B cell (primary cell): ENCODE results near the gene SKIC8. TPM values are rescaled to one million over a fixed set of nuclear protein-coding genes. Genes with fewer than 3 reads are reported as not detected.

Source experiments
- ATAC-seq: fragments of 200-7000 bp; cut with Tn5 transposase; one replicate; pipeline ENCODE4 v1.10.0; 2021; ENCODE audit warnings: low read depth, mild to moderate bottlenecking, moderate number of reproducible peaks, moderate library complexity
- CTCF ChIA-PET: fragments of 350-600 bp; sonication (Branson Sonifier 250); formaldehyde crosslinking; loops from one replicate; lab custom pipeline; 2021; ENCODE audit warnings: antibody characterized with exemption, inconsistent platforms; lab: Charles Lee
- POLR2A ChIA-PET: fragments of 350-600 bp; sonication (Branson Sonifier 250); formaldehyde crosslinking; loops from one replicate; lab custom pipeline; 2021; ENCODE audit warnings: antibody characterized with exemption; lab: Charles Lee
- DNase-seq: peaks from one replicate; pipeline ENCODE4 v3.0.0; 2013
- H2AFZ ChIP-seq: 2 replicates; pipeline ENCODE4 v1.6.1; 2012; ENCODE audit warnings: mild to moderate bottlenecking, low read depth, low read length; ENCODE audit not compliant: insufficient read depth, poor library complexity, severe bottlenecking
- H3K27ac ChIP-seq, 2 donors: 1 replicate in 1 of 2; 2 replicates in 1 of 2; pipeline ENCODE4 v1.5.1; 2012 to 2013; ENCODE audit warnings: low read length in 2 of 2, mild to moderate bottlenecking in 2 of 2, moderate library complexity in 1 of 2
- H3K27me3 ChIP-seq, 4 experiments: fragments of 200-600 bp in 1 of 4; sonication (generic) in 1 of 4; replicated peaks in 1 of 4; 1 replicate in 2 of 4; 2 replicates in 2 of 4; pipeline versions ENCODE4 v1.6.1 to v1.7.0; 2013 to 2016; ENCODE audit warnings: low read length in 3 of 4, mild to moderate bottlenecking in 2 of 4, mixed read lengths in 1 of 4, moderate library complexity in 1 of 4; ENCODE audit not compliant: insufficient read depth in 4 of 4, control insufficient read depth in 3 of 4; ENCODE audit errors: control extremely low read depth in 1 of 4
- H3K36me3 ChIP-seq, 2 experiments: replicated peaks in 1 of 2; 1 replicate in 1 of 2; 2 replicates in 1 of 2; pipeline versions ENCODE4 v1.6.1 to v1.7.1; 2013; ENCODE audit warnings: low read length in 1 of 2; ENCODE audit not compliant: insufficient read depth in 2 of 2, control insufficient read depth in 1 of 2; ENCODE audit errors: control extremely low read depth in 1 of 2, extremely low read depth in 1 of 2
- H3K4me1 ChIP-seq, 2 donors: fragments of 200-600 bp in 1 of 2; sonication (generic) in 1 of 2; 1 replicate in 1 of 2; 2 replicates in 1 of 2; pipeline versions ENCODE4 v1.5.1 to v1.6.1; 2013 to 2017; ENCODE audit warnings: low read length in 2 of 2; ENCODE audit not compliant: control insufficient read depth in 2 of 2, insufficient read depth in 2 of 2
- H3K4me2 ChIP-seq: replicated peaks from 2 replicates; pipeline ENCODE3; 2012; ENCODE audit warnings: mild to moderate bottlenecking, low read depth, low read length; ENCODE audit not compliant: poor library complexity, severe bottlenecking
- H3K4me3 ChIP-seq, 5 experiments: fragments of 200-600 bp in 1 of 5; sonication (generic) in 1 of 5; 1 replicate in 3 of 5; 2 replicates in 2 of 5; pipeline versions ENCODE4 v1.5.1 to v1.7.0; 2011 to 2016; ENCODE audit warnings: low read length in 4 of 5, mild to moderate bottlenecking in 4 of 5, low read depth in 2 of 5, control low read depth in 1 of 5, moderate library complexity in 1 of 5; ENCODE audit not compliant: insufficient read depth in 1 of 5; ENCODE audit errors: control extremely low read depth in 1 of 5, extremely low read depth in 1 of 5
- H3K79me2 ChIP-seq: fragments of 200-600 bp; sonication (generic); one replicate; pipeline ENCODE4 v1.6.0; 2016; ENCODE audit warnings: low read length; ENCODE audit not compliant: control insufficient read depth, insufficient read depth
- H3K9ac ChIP-seq: fragments of 200-600 bp; sonication (generic); 2 replicates; pipeline ENCODE4 v1.6.1; 2017; ENCODE audit warnings: mild to moderate bottlenecking, low read length, moderate library complexity
- H3K9me3 ChIP-seq, 3 donors: one replicate each; pipeline versions ENCODE4 v1.6.1 to v1.7.1; 2013; ENCODE audit warnings: low read length in 2 of 3; ENCODE audit not compliant: control insufficient read depth in 2 of 3, insufficient read depth in 1 of 3; ENCODE audit errors: control extremely low read depth in 1 of 3
- H4K20me1 ChIP-seq: 2 replicates; pipeline ENCODE4 v1.6.0; 2012; ENCODE audit warnings: mild to moderate bottlenecking, low read length; ENCODE audit not compliant: insufficient read depth, control insufficient read depth, poor library complexity, severe bottlenecking
- H3K27ac Mint-ChIP-seq: one replicate; pipeline ENCODE4 v1.8.0; 2021; ENCODE audit warnings: mixed read lengths
- H3K27me3 Mint-ChIP-seq: one replicate; pipeline ENCODE4 v1.8.0; 2021; ENCODE audit warnings: mixed read lengths
- H3K4me1 Mint-ChIP-seq: one replicate; pipeline ENCODE4 v1.8.0; 2021; ENCODE audit warnings: mixed read lengths
- H3K4me3 Mint-ChIP-seq: one replicate; pipeline ENCODE4 v1.8.0; 2021; ENCODE audit warnings: mixed read lengths
- H3K9me3 Mint-ChIP-seq: one replicate; pipeline ENCODE4 v1.8.0; 2022; ENCODE audit warnings: mixed read lengths; ENCODE audit not compliant: insufficient read depth
- CTCF ChIP-seq: fragments of 200-600 bp; IDR thresholded peaks from one replicate; pipeline ENCODE4 v1.8.0; 2022; ENCODE audit warnings: antibody characterized with exemption, mild to moderate bottlenecking
- EZH2 ChIP-seq: IDR thresholded peaks from 2 replicates; pipeline ENCODE4 v1.6.1; 2012; ENCODE audit warnings: borderline replicate concordance, low read depth, mild to moderate bottlenecking, moderate library complexity, low read length; ENCODE audit not compliant: insufficient read depth, poor library complexity, severe bottlenecking
- WGBS: methylation state at CpG from one replicate; pipeline ENCODE4 v1.1.5; 2013; ENCODE audit warnings: missing lambda C conversion rate; ENCODE audit not compliant: insufficient coverage; 5-methylcytosine and 5-hydroxymethylcytosine counted together
- intact Hi-C: fragments of 100-400 bp; cut with micrococcal nuclease; formaldehyde crosslinking; loops from one replicate; pipeline ENCODE4 v1.10.0; 2022
- polyA plus RNA-seq: library from polyadenylated mRNA; depleted of rRNA; stranded (reverse); fragments of >200 nt; gene quantifications from 2 replicates; pipeline ENCODE4 v1.2.3, GENCODE V29; 2012
- total RNA-seq, 2 donors: library from RNA; stranded (reverse); fragments of 120-200 nt in 1 of 2; gene quantifications; 1 replicate in 1 of 2; 2 replicates in 1 of 2; pipeline versions ENCODE4 v1.2.3 to v1.2.4, GENCODE V29; 2013 to 2022

The SKIC8 gene
- total and polyA plus RNA-seq, 2 donors (not counting 1 experiment from before 2014, with no cell fraction given): 31.9 to 40.2 TPM

GRCh38 chr15:78276064-78276943, 23.1 kb downstream of the SKIC8 start:
- no peaks in the 10 kb centered on the region for H3K9me3 Mint-ChIP-seq
- H3K27ac Mint-ChIP-seq: no peak overlapping the region
- Histone ChIP-seq H3K9ac (no peak overlapping the region), H3K36me3 (peaks cover 4 to 9% of the 10 kb centered on the region in 2 experiments), H3K79me2 (no peaks in the 10 kb centered on the region), H3K4me3 (no peak overlapping the region), H2AFZ (no peak overlapping the region), H3K27me3 (no peaks in the 10 kb centered on the region), H4K20me1 (no peaks in the 10 kb centered on the region), H3K9me3 (no peaks in the 10 kb centered on the region), H3K4me1 (no peaks in the 10 kb centered on the region), H3K4me2 (no peak overlapping the region), H3K27ac (no peak overlapping the region)
- no peaks in the 10 kb centered on the region for H3K27me3 Mint-ChIP-seq
- ChIA-PET POLR2A (no interaction called here), CTCF (no interaction called here)
- 90% methylated on average over 5 of the region's 6 CpGs for WGBS
- DNase-seq (no peak), ATAC-seq (no peak)
- no peaks in the 10 kb centered on the region for H3K4me1 Mint-ChIP-seq
- intact Hi-C loops: no loop called here
- H3K4me3 Mint-ChIP-seq: no peak overlapping the region
- TF ChIP-seq CTCF: no peak

GRCh38 chr15:78274994-78275393, 24.4 kb downstream of the SKIC8 start:
- Histone ChIP-seq H3K79me2 (no peaks in the 10 kb centered on the region), H3K36me3 (peaks cover 0 to 5% of the 10 kb centered on the region in 2 experiments), H4K20me1 (no peaks in the 10 kb centered on the region), H3K4me1 (no peaks in the 10 kb centered on the region), H3K9ac (no peak overlapping the region), H3K4me2 (no peak overlapping the region), H3K4me3 (no peak overlapping the region), H3K27me3 (no peaks in the 10 kb centered on the region), H2AFZ (no peak overlapping the region), H3K9me3 (no peaks in the 10 kb centered on the region), H3K27ac (no peak overlapping the region)
- H3K27me3 Mint-ChIP-seq: no peaks in the 10 kb centered on the region
- 100% methylated on average over 3 of the region's 5 CpGs for WGBS
- TF ChIP-seq EZH2 (no peak), CTCF (no peak)
- POLR2A ChIA-PET: no interaction called here
- CTCF ChIA-PET: no interaction called here
- H3K4me1 Mint-ChIP-seq: no peaks in the 10 kb centered on the region
- ATAC-seq (no peak), DNase-seq (no peak)
- intact Hi-C loops: no loop called here
- no peaks in the 10 kb centered on the region for H3K9me3 Mint-ChIP-seq
- H3K4me3 Mint-ChIP-seq: no peak overlapping the region
- H3K27ac Mint-ChIP-seq: no peak overlapping the region
